Natural killer cell (primary cell): ENCODE data around the gene BAHD1. TPM values are rescaled to one million over a fixed set of nuclear protein-coding genes. Genes with fewer than 3 reads are reported as not detected.

Experiments used
- ATAC-seq, 3 donors: fragments of 150-1000 bp in 2 of 3; fragments of 200-7000 bp in 1 of 3; cut with Tn5 transposase; 1 replicate in 1 of 3; 2 replicates in 2 of 3; pipeline ENCODE4 v1.10.0; 2021; ENCODE audit warnings: mild to moderate bottlenecking in 2 of 3, moderate library complexity in 2 of 3
- DNase-seq, 2 donors: peaks; one replicate each; pipeline versions ENCODE4 v3.0.0 to v3.0.0-alpha.2; 2013 to 2021; ENCODE audit warnings: mixed read lengths in 1 of 2
- H3K27ac ChIP-seq: one replicate; pipeline ENCODE4 v1.5.1; 2013; ENCODE audit warnings: mild to moderate bottlenecking, low read length
- H3K27me3 ChIP-seq: one replicate; pipeline ENCODE4 v1.6.1; 2013; ENCODE audit warnings: low read length; ENCODE audit not compliant: control insufficient read depth, insufficient read depth
- H3K36me3 ChIP-seq: one replicate; pipeline ENCODE4 v1.6.1; 2013; ENCODE audit warnings: low read length; ENCODE audit not compliant: control insufficient read depth, insufficient read depth
- H3K4me1 ChIP-seq: one replicate; pipeline ENCODE4 v1.6.1; 2013; ENCODE audit warnings: low read length; ENCODE audit not compliant: control insufficient read depth, insufficient read depth
- H3K4me3 ChIP-seq: one replicate; pipeline ENCODE4 v1.5.1; 2013; ENCODE audit warnings: low read length
- H3K9me3 ChIP-seq: one replicate; pipeline ENCODE4 v1.6.1; 2013; ENCODE audit warnings: low read length; ENCODE audit not compliant: control insufficient read depth, insufficient read depth
- H3K27ac Mint-ChIP-seq, 2 donors: one replicate each; pipeline ENCODE4 v1.8.0; 2022; ENCODE audit warnings: mild to moderate bottlenecking in 2 of 2, mixed read lengths in 2 of 2, moderate library complexity in 1 of 2
- H3K27me3 Mint-ChIP-seq, 2 donors: one replicate each; pipeline ENCODE4 v1.8.0; 2022; ENCODE audit warnings: low read depth in 2 of 2, mixed read lengths in 2 of 2
- H3K36me3 Mint-ChIP-seq: one replicate; pipeline ENCODE4 v1.8.0; 2022; ENCODE audit warnings: mixed read lengths
- H3K4me1 Mint-ChIP-seq, 2 donors: one replicate each; pipeline ENCODE4 v1.8.0; 2022; ENCODE audit warnings: mixed read lengths in 2 of 2
- H3K4me3 Mint-ChIP-seq: one replicate; pipeline ENCODE4 v1.8.0; 2022; ENCODE audit warnings: mild to moderate bottlenecking, moderate library complexity, mixed read lengths
- H3K9me3 Mint-ChIP-seq, 2 donors: one replicate each; pipeline ENCODE4 v1.8.0; 2022; ENCODE audit warnings: mixed read lengths in 2 of 2
- CTCF ChIP-seq: fragments of 200-600 bp; IDR thresholded peaks from one replicate; pipeline ENCODE4 v1.8.0; 2022; ENCODE audit warnings: antibody characterized with exemption
- WGBS: methylation state at CpG from one replicate; pipeline ENCODE4 v1.1.7; 2013; ENCODE audit warnings: missing lambda C conversion rate; ENCODE audit not compliant: insufficient coverage; 5-methylcytosine and 5-hydroxymethylcytosine counted together
- intact Hi-C: fragments of 100-400 bp; cut with micrococcal nuclease; formaldehyde crosslinking; loops from one replicate; pipeline ENCODE4 v1.14.2; 2022
- total RNA-seq, 4 donors: library from RNA; stranded (reverse); fragments of 120-200 nt in 1 of 4; gene quantifications; one replicate each; pipeline versions ENCODE4 v1.2.3 to v1.2.4, GENCODE V29; 2013 to 2022

The BAHD1 gene
- total RNA-seq, 3 donors from 2014 or later (not counting 1 experiment from before 2014, with no cell fraction given), result 29.4 to 48.9 (median 41.8) TPM

- Histone ChIP-seq H3K36me3 (peaks cover 69% of the 10 kb centered on the region), H3K9me3 (no peaks in the 10 kb centered on the region), H3K4me1 (peaks cover under 1% of the 10 kb centered on the region), H3K27me3 (no peaks in the 10 kb centered on the region), H3K27ac (no peak overlapping the region), H3K4me3 (no peak overlapping the region)
- Mint-ChIP-seq H3K4me3 (no peak overlapping the region), H3K4me1 (peaks cover 8 to 17% of the 10 kb centered on the region in 2 donors), H3K27me3 (no peaks in the 10 kb centered on the region), H3K36me3 (peaks cover 19% of the 10 kb centered on the region), H3K27ac (no peak overlapping the region), H3K9me3 (no peaks in the 10 kb centered on the region)
- intact Hi-C loops, result no loop called here
- TF ChIP-seq CTCF, result no peak
- DNase-seq (no peak), ATAC-seq (no peak)
- 91% methylated on average over 7 of the region's 7 CpGs for WGBS
Observed at GRCh38 chr15:40412095-40412759, 28.5 kb upstream of the BAHD1 start.

GRCh38 chr15:40413036-40413435 lies 27.7 kb upstream of the BAHD1 start:
- H3K27ac Mint-ChIP-seq, result no peak overlapping the region
- 98% methylated on average over 7 of the region's 9 CpGs for WGBS
- no peaks in the 10 kb centered on the region for H3K9me3 Mint-ChIP-seq
- intact Hi-C loops, result no loop called here
- no peaks in the 10 kb centered on the region for H3K27me3 Mint-ChIP-seq
- peaks cover 71% of the 10 kb centered on the region for H3K36me3 ChIP-seq
- H3K36me3 Mint-ChIP-seq, result peaks cover 19% of the 10 kb centered on the region
- H3K27me3 ChIP-seq, result no peaks in the 10 kb centered on the region
- H3K4me1 Mint-ChIP-seq, result peaks cover under 1 to 9% of the 10 kb centered on the region in 2 donors
- ATAC-seq (no peak), DNase-seq (no peak)
- no peak overlapping the region for H3K27ac ChIP-seq
- no peaks in the 10 kb centered on the region for H3K9me3 ChIP-seq
- no peak for TF ChIP-seq CTCF
- no peak overlapping the region for H3K4me3 Mint-ChIP-seq
- no peaks in the 10 kb centered on the region for H3K4me1 ChIP-seq
- H3K4me3 ChIP-seq, result no peak overlapping the region

- Histone ChIP-seq H3K4me3 (no peak overlapping the region), H3K27ac (no peak overlapping the region), H3K9me3 (no peaks in the 10 kb centered on the region), H3K36me3 (peaks cover 72% of the 10 kb centered on the region), H3K27me3 (no peaks in the 10 kb centered on the region), H3K4me1 (no peaks in the 10 kb centered on the region)
- DNase-seq (no peak), ATAC-seq (no peak)
- Mint-ChIP-seq H3K9me3 (no peaks in the 10 kb centered on the region), H3K27ac (no peak overlapping the region), H3K36me3 (peaks cover 19% of the 10 kb centered on the region), H3K4me3 (no peak overlapping the region), H3K4me1 (peaks cover 0 to 6% of the 10 kb centered on the region in 2 donors), H3K27me3 (no peaks in the 10 kb centered on the region)
- intact Hi-C loops, result no loop called here
- TF ChIP-seq CTCF, result no peak
- 96% methylated on average over 7 of the region's 7 CpGs for WGBS
Observed at GRCh38 chr15:40414816-40415215, 25.9 kb upstream of the BAHD1 start.

DNA sequence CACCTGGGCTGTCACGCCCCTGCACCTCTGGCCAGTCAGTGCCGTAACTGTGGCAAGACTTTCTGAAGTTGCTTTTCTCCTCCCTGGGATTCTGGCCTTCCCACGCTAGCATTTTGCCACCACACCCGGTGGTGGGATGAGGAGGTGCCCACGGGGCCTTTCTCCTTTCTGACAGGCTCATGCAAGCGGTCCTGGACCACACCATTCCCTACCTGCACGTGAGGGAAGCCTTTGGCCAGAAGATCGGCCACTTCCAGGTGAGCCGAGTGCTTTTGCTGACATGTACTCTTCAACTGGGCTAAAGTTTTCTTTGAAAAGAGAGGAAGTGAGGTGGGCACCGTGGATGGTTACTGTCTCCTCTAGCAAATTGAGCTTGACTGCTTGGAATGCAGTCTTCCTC lies 25.5 kb upstream of the BAHD1 start:
- Mint-ChIP-seq H3K27ac (no peak overlapping the region), H3K27me3 (no peaks in the 10 kb centered on the region), H3K4me3 (no peak overlapping the region), H3K9me3 (no peaks in the 10 kb centered on the region), H3K36me3 (peaks cover 19% of the 10 kb centered on the region), H3K4me1 (peaks cover 0 to 6% of the 10 kb centered on the region in 2 donors)
- ATAC-seq, result no peak
- intact Hi-C loops, result no loop called here
- Histone ChIP-seq H3K4me1 (no peaks in the 10 kb centered on the region), H3K4me3 (no peak overlapping the region), H3K27ac (no peak overlapping the region), H3K9me3 (no peaks in the 10 kb centered on the region), H3K36me3 (peaks cover 69% of the 10 kb centered on the region), H3K27me3 (no peaks in the 10 kb centered on the region)
- 96% methylated on average over 10 of the region's 10 CpGs for WGBS
- no peak for DNase-seq
- no peak for TF ChIP-seq CTCF
